CD4-positive, alpha-beta T cell treated with Interleukin-1 beta for 1 hour (primary cell): ENCODE data around the gene MGRN1.
A peak's percentile ranks its signal among the peaks of the same experiment; 100 is the strongest.

Experiments used
- DNase-seq, 2 donors: peaks; one replicate each; pipeline ENCODE4 v3.0.0-alpha.2; 2020 to 2022

MGRN1 gene

DNA sequence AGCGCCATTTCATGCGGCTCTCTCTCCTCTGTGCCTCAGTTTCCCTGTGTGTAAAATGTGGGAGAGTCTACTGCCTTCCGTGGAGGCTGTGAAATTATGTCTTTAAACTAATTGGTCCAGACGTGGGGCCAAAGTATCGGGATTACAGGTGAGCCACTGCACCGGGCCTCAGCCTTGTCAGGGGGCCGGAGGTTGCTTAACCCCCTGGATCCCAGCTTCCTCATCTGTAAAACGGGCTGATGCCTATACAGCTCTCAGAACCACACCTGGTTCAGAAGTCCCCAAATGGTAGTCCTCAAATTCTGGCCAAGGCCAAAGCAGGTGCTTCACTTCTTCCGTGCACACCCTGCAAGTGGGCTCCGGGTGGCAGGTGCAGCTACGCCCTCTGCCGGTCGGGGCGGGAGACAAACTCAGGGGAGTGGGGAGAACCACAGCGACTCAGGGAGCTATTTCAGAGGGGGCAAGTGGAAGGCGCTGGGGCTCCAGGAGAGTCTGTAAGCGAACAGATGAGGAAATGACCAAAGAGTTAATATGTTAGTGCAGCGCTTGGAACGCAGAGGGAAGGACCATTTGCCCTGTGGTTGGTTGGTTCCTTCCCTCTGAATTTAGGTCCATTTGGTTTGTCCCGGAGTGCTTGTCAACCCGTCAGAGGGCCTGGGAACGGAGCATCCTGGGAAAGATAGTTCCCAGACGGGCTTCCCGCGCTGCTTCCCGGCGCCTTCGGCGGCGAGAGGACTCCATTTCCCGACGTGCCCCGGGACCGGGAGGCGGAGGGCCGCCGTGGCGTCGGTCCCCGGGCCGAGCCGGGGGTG is at the start of gene MGRN1:
Gene MGRN1 (plus strand): TSS at position 812 of the 812 bp plus-strand sequence. CDS start 135 bp downstream, outside the sequence.
- peak; percentile 94 to 95 for DNase-seq

DNA sequence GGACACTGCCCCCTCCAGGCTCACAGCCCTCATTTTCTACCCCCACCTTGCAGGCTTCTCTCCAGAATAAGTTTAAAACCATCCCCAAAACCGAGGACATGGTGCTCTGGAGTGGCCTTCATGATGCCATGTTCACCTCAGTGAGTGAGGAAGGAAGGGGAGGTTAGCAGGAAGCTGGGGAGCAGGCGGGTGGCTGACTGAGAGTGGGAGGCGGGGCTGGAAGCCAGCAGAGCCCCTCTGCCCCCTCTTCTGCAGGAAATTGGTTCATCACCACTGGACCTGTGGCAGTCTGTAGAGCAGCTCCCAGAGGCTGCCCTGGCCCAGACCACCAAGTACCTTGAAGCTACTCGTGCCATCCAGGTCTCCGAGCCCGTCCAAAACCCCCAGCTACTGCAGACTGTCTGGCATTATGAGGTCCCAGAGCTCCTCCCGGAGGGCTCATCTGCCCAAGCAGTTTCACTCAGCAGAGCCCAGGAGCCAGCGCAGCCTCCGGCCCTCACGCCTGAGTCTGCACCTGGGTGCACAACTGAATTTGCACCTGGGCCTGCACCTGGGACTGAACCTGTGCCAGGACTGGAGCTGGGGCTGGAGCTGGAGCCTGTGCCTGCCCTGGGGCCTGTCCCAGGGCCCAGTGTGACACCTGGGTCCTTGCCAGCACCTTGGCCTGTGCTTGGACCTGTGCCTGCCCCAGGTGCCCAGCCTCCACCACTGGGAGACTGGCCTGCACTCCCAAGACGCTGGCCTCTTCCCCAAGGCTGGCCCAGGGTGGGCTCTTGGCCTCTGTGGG is 49.5 kb upstream of the MGRN1 start:
- no peak for DNase-seq

GRCh38 chr16:4576008-4576407 is 48.6 kb upstream of the MGRN1 start:
- DNase-seq: no peak

- DNase-seq: no peak
These were observed 45.6 kb upstream of the MGRN1 start for GRCh38 chr16:4578961-4579530.

DNA sequence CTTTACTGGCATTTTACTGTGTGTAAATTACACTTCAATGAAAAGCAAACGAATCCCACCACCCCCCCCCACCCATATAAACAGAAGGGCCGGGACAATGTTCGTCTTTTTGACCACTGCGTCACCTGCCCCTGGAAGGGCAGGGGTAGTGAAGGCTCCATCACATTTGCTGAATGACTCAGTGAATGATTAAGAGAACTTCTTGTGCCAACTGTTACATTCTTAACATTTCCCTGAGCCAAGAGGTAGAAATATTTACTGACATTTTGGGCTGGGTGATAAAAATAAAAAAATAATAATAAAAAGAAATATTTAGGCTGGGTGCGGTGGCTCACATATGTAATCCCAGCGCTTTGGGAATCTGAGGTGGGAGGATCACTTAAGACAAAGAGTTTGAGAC is 44.4 kb upstream of the MGRN1 start:
- DNase-seq: no peak

DNA sequence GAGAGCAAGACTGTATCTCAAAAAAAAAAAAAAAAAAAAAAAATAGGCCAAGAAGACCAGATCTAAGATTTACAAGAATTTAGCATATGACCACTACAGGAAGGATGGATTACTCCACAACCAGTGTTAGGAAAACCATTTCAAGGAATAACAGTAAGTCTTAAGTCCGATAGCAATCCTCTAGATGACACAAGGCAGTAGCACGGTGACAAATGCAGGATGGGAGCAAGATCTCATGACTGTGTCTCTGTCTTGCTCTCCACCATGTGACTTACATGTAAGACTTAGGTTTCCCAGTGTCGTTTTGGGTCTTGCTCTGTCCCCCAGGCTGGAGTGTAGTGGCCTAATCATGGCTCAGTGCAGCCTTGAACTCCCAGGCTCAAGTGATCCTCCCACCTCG is 40.7 kb upstream of the MGRN1 start:
- DNase-seq: no peak

- DNase-seq: no peak
These were observed 38.3 kb upstream of the MGRN1 start for GRCh38 chr16:4586291-4586690.

- no peak for DNase-seq
These were observed 36.2 kb upstream of the MGRN1 start for GRCh38 chr16:4588386-4588785.

- no peak for DNase-seq
These were observed 35.7 kb upstream of the MGRN1 start for GRCh38 chr16:4588961-4589360.

DNA sequence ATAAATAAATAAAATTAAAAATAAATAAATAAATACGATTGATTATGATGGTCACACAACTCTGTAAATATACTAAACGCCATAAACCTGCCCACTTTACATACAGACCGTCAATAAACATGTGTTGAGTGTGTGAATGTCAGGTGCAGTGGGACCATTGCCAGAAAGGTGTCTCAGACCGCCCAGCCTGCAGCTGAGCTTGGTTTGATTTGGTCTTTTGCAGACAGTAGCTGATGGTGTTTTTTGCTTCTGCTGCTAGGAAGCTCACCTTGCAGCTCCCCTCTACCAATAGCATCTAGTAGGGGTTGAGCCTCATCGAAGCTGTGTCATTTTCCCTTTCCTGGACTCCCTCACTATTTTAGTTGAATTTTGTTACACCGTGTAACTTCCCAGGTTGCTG is 33.4 kb upstream of the MGRN1 start:
- DNase-seq: no peak

GRCh38 chr16:4591706-4592470 is 32.7 kb upstream of the MGRN1 start:
- DNase-seq: no peak

DNA sequence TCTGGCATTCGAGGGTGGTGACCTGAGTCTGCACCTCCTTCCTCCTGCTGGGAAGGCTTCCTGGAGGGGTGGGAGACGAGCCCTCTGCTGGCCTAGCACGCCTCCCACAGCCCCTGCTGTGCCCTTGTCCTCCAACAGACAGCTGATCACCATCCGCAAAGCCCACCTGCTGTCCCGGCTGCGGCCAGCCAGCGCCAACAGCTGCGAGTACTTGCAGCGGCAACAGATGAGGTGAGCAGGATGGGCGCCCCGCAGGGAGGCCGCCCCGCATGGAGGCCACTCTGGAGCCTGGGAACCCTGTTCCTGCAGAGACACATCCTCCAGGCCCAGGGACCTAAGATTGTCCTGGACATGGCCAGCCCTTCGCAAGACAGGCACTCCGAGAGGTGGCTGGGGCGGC is 31.5 kb upstream of the MGRN1 start:
- DNase-seq: no peak

DNA sequence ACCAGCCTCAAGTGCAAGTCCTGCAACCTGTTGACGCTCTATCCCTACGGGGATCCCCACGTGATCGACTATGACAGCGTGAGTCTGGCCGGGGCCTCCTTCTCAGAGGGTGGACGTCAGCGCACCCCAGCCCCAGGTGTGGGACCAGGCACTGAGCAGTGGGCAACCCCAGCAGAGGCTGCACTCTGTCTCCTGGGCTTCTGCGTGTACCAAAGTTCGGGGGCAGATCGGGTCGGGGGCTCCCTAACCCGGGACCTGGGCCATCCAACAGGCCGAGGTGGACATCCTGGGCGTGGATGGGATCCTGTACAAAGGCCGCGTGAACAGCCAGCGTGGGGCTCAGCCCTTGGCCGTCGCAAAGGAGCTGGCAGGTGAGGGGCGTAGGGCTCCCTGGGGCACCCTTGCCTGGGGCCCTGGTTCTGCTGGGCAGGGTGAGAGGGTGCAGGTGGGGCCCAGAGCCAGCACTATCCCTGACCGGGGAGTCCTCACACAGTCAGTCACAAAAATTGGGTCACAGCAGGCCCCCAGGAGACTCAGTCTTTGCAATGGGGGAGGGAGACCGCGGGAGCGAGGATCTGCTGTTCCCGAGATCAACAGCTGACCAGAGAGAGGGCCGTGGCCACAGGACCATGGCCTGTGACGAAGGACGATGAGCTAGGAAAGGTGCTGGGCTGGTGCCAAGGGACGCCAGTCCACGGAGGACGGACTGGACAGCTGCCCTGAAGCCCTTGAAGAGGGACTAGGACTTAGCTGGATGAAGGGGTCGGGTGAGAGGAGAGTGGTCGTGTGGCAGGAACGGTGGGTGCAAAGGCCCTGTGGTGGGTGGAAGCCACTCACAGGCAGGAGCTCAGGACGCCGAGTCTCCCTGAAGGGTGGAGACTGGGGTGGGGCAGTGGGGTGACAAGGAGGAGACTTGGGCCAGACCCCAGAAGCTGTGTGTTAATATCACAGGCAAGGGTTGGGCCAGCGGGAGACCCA is 29.9 kb upstream of the MGRN1 start:
- no peak for DNase-seq

- no peak for DNase-seq
These were observed 27.5 kb upstream of the MGRN1 start for GRCh38 chr16:4597174-4597573.

DNA sequence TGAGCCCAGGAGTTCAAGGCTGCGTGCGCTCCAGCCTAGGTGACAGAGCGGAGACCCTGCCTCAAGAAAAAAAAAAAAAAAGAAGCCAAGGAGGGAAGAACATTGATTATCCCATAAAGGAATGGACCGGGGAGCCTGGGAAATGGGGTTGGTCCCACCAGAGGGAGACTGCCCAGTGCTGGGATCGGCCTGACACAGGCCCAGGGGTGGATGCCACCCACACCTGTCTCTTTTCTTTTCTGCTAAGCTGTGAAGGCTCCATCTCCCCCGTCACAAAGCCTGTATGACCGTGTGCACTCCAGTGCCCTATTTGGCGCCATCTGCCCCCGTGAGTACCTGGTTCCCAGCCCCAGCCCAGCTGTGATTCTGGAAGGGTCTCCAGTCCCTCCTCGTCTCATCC is 25.6 kb upstream of the MGRN1 start:
- no peak for DNase-seq

GRCh38 chr16:4599545-4599944 is 25.1 kb upstream of the MGRN1 start:
- no peak for DNase-seq

DNA sequence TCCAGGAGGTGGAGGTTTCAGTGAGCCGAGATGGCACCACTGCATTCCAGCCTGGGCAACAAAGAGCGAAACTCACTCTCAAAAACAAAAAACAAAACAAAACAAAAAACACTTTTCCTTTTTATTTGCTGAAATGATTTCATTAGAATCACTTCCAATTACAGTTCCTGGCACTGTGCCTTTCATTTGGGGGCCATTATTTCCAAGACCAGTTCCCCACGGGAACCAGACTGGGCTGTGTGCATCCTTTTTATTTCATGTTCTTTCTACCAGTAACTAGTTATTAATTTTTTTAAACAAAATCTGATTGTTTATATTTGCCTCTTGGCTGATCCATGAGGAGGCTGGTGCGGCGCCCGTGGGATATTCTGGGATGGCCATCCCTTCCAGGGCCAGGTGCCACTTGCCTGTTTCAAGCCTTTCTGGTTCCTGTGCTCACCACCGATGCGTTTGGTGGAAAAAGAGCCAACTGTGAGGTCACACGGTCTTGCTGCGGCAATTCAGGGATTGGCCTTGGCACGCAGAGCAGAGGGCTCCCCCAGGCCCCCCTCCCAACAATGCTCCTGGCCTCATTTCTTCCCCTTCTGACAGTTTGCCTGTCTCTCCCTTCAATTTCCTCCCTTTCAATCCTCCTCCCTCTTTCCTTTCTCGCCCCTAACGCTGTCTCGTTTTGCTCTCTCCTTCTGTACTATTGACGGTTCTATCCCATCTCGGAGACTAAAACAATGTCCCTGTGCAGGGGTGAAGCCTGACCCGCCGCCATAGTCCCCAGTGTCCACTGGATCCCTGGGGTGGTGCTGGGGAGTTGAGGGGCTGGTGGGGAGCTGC is 23.4 kb upstream of the MGRN1 start:
- no peak for DNase-seq

- DNase-seq: no peak
These were observed 22.8 kb upstream of the MGRN1 start for GRCh38 chr16:4601864-4602186.

- DNase-seq: no peak
These were observed 22.3 kb upstream of the MGRN1 start for GRCh38 chr16:4602331-4602730.

DNA sequence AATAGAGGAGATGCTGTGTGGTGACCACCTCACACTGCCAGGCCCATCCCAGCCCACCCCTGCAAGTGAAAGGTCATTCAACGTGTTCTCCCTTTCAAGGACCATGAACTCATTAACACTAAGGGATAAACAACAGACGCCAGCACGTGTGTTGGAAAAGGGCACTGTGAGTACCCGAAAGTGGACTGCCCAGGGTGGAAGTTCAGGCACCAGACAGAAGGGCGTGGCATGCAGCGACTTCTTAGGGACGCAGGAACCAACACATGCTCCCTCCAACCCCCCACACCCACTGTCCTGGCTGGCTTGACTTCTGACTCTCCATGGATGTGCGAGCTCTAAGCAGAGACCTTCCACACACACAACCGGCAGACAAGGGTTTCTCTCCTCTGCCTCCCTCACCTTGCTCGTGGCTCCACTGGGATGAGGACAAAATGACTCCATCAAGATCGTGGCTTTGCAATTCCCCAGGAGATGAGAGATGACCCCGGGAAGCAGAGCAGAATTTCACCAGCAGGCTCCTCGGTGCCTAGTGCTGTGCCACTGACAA is 20.9 kb upstream of the MGRN1 start:
- DNase-seq: no peak

- DNase-seq: no peak
These were observed 20.2 kb upstream of the MGRN1 start for GRCh38 chr16:4604401-4604800.
